ENCODE measurements around the gene PDE10A. TPM values are rescaled to one million over a fixed set of nuclear protein-coding genes. Genes with fewer than 3 reads are reported as not detected.

The PDE10A gene
- total RNA-seq, 1 experiment from 2014 or later: 0.31 TPM

DNA sequence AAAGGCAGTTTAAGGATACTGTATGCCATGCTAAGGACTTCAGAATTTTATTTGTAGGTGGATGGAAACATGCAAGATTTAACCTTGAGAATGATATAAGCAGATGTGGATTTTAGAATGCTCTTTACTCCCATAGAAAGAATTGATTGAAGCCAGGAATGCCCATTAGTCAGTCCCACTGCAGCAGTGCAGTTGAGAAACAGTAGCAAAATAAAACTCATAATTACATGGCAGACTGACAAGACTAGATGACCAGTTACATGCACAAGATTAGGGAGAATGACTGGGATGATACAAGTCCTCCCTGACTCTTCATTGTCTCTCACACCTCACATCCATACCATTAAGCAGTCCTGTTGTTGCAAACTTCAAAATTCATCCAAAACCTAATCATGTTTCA is 83.9 kb downstream of the PDE10A start:
- Histone ChIP-seq H2AK5ac (ENCODE audit: insufficient read length, low read length) (no peak overlapping the region), H2AFZ (ENCODE audit: low read length) (no peak overlapping the region), H2BK12ac (ENCODE audit: insufficient read length, low read depth, low read length) (no peak overlapping the region), H4K5ac (ENCODE audit: insufficient read length, low read depth, low read length) (no peak overlapping the region), H3K9ac (ENCODE audit: extremely low read depth, insufficient read length, low read length) (no peak overlapping the region), H4K8ac (replicated peaks; ENCODE audit: insufficient read length, low read depth, low read length) (no peak overlapping the region), H3K9me3 (ENCODE audit: control insufficient read depth, low read depth, low read length) (no peaks in the 10 kb centered on the region), H4K91ac (ENCODE audit: insufficient read length, low read depth, low read length) (no peak overlapping the region), H2BK120ac (ENCODE audit: low read depth, low read length, poor library complexity, severe bottlenecking) (no peak overlapping the region), H3K14ac (ENCODE audit: insufficient read depth, low read length) (no peak overlapping the region), H3T11ph (ENCODE audit: low read length) (no peak overlapping the region), H3K79me1 (ENCODE audit: insufficient read depth, low read depth, low read length, poor library complexity, severe bottlenecking) (no peaks in the 10 kb centered on the region), H3K23ac (ENCODE audit: insufficient read length, low read depth, low read length) (no peak overlapping the region), H3K4me2 (ENCODE audit: insufficient read depth, insufficient read length, low read length) (no peak overlapping the region), H2BK20ac (ENCODE audit: low read depth, low read length, poor library complexity, severe bottlenecking) (no peak overlapping the region), H3K23me2 (ENCODE audit: insufficient read length, low read depth, low read length, poor library complexity, severe bottlenecking) (no peaks in the 10 kb centered on the region), H3K4ac (ENCODE audit: low read depth, low read length) (no peak overlapping the region), H3K27ac (ENCODE audit: insufficient read length, low read depth, low read length) (no peak overlapping the region), H3K56ac (ENCODE audit: insufficient read length, low read depth, low read length) (no peak overlapping the region), H3K79me2 (ENCODE audit: insufficient read depth, low read length) (no peaks in the 10 kb centered on the region), H2BK15ac (ENCODE audit: low read depth, low read length) (no peak overlapping the region), H3K27me3 (ENCODE audit: insufficient read depth, low read length) (no peaks in the 10 kb centered on the region), H2BK5ac (ENCODE audit: insufficient read length, low read length) (no peak overlapping the region), H3K4me1 (ENCODE audit: insufficient read depth, low read length) (0 out of 2 replicates have a peak, but pooled peaks cover 1% of the 10 kb centered on the region), H4K20me1 (ENCODE audit: control insufficient read depth, insufficient read depth, insufficient read length) (no peaks in the 10 kb centered on the region), H3K18ac (ENCODE audit: insufficient read length, low read depth, low read length) (no peak overlapping the region)
- H3K36me3 Mint-ChIP-seq (ENCODE audit: insufficient read depth in 1 of 3, low read depth in 3 of 3): no peaks in the 10 kb centered on the region
- H3K4me1 Mint-ChIP-seq: peaks cover under 1 to 1% of the 10 kb centered on the region in 2 experiments; a peak in 2 of 4 replicates
- TF ChIP-seq, protein P1, sequence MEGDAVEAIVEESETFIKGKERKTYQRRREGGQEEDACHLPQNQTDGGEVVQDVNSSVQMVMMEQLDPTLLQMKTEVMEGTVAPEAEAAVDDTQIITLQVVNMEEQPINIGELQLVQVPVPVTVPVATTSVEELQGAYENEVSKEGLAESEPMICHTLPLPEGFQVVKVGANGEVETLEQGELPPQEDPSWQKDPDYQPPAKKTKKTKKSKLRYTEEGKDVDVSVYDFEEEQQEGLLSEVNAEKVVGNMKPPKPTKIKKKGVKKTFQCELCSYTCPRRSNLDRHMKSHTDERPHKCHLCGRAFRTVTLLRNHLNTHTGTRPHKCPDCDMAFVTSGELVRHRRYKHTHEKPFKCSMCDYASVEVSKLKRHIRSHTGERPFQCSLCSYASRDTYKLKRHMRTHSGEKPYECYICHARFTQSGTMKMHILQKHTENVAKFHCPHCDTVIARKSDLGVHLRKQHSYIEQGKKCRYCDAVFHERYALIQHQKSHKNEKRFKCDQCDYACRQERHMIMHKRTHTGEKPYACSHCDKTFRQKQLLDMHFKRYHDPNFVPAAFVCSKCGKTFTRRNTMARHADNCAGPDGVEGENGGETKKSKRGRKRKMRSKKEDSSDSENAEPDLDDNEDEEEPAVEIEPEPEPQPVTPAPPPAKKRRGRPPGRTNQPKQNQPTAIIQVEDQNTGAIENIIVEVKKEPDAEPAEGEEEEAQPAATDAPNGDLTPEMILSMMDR (conservative IDR thresholded peaks at IDR 0.05): no peak
- no peak overlapping the region for H3K27ac Mint-ChIP-seq
- DNase-seq: no peak
- no peak overlapping the region for H3K4me3 Mint-ChIP-seq
- no peaks in the 10 kb centered on the region for H3K27me3 Mint-ChIP-seq (ENCODE audit: low read depth)
- no peaks in the 10 kb centered on the region for H3K9me3 Mint-ChIP-seq

Measured in H9 (cell line).